Keratinocyte (primary cell): ENCODE measurements around the gene NLRP11. TPM values are rescaled to one million over a fixed set of nuclear protein-coding genes. Genes with fewer than 3 reads are reported as not detected.

Experiments used
- DNase-seq: peaks from one replicate; pipeline ENCODE4 v3.0.0-alpha.2; 2011; ENCODE audit warnings: low read depth, missing footprints, low spot score
- FAIRE-seq: peaks from 2 replicates; lab custom pipeline; 2011; peaks lifted over from hg19 to GRCh38; lab: Jason Lieb, UNC
- H2AFZ ChIP-seq: 2 replicates; pipeline ENCODE4 v1.6.0; 2012; ENCODE audit warnings: low read length, control low read depth, inconsistent platforms; ENCODE audit not compliant: control insufficient read depth
- H3K27ac ChIP-seq: 2 replicates; pipeline ENCODE4 v1.5.1; 2011; ENCODE audit warnings: low read length; ENCODE audit not compliant: control insufficient read depth, insufficient read depth
- H3K27me3 ChIP-seq: 3 replicates; pipeline ENCODE4 v1.6.0; 2011; ENCODE audit warnings: low read length; ENCODE audit not compliant: control insufficient read depth, insufficient read depth; ENCODE audit errors: extremely low read depth
- H3K36me3 ChIP-seq, 2 experiments: 2 replicates in 1 of 2; 3 replicates in 1 of 2; pipeline ENCODE4 v1.5.1; 2011; ENCODE audit warnings: low read length in 2 of 2, mild to moderate bottlenecking in 1 of 2; ENCODE audit not compliant: control insufficient read depth in 2 of 2, insufficient read depth in 2 of 2; ENCODE audit errors: extremely low read depth in 1 of 2
- H3K4me1 ChIP-seq: 3 replicates; pipeline ENCODE4 v1.5.1; 2011; ENCODE audit warnings: low read length; ENCODE audit not compliant: control insufficient read depth, insufficient read depth; ENCODE audit errors: extremely low read depth
- H3K4me2 ChIP-seq: 3 replicates; pipeline ENCODE4 v1.6.0; 2011; ENCODE audit warnings: low read depth, low read length; ENCODE audit not compliant: control insufficient read depth, insufficient read depth; ENCODE audit errors: extremely low read depth
- H3K4me3 ChIP-seq, 3 experiments: fragments of 200-600 bp in 1 of 3; sonication (generic) in 1 of 3; 2 replicates in 2 of 3; 3 replicates in 1 of 3; pipeline ENCODE4 v1.5.1; 2011 to 2016; ENCODE audit warnings: low read length in 3 of 3, mild to moderate bottlenecking in 3 of 3, control low read depth in 2 of 3, inconsistent platforms in 1 of 3, low read depth in 1 of 3, mixed read lengths in 1 of 3, mixed run types in 1 of 3, moderate library complexity in 1 of 3; ENCODE audit not compliant: control insufficient read depth in 2 of 3, insufficient read depth in 2 of 3; ENCODE audit errors: extremely low read depth in 1 of 3
- H3K79me2 ChIP-seq: 2 replicates; pipeline ENCODE4 v1.6.0; 2012; ENCODE audit warnings: low read length; ENCODE audit not compliant: control insufficient read depth, insufficient read depth
- H3K9ac ChIP-seq: 3 replicates; pipeline ENCODE4 v1.6.0; 2011; ENCODE audit warnings: low read length; ENCODE audit not compliant: control insufficient read depth, insufficient read depth; ENCODE audit errors: extremely low read depth
- H3K9me1 ChIP-seq: 3 replicates; pipeline ENCODE4 v1.6.0; 2011; ENCODE audit warnings: low read length; ENCODE audit not compliant: control insufficient read depth, insufficient read depth; ENCODE audit errors: extremely low read depth
- H3K9me3 ChIP-seq: 2 replicates; pipeline ENCODE4 v1.5.1; 2012; ENCODE audit warnings: low read depth, low read length; ENCODE audit not compliant: control insufficient read depth
- H4K20me1 ChIP-seq: 3 replicates; pipeline ENCODE4 v1.6.0; 2011; ENCODE audit warnings: low read length; ENCODE audit not compliant: control insufficient read depth, insufficient read depth; ENCODE audit errors: extremely low read depth
- EZH2 ChIP-seq: IDR thresholded peaks from one replicate; pipeline ENCODE4 v1.6.1; 2012; ENCODE audit warnings: inconsistent platforms, mild to moderate bottlenecking, low read length, moderate library complexity
- dilution Hi-C: fragments of 300-500 bp; cut with MboI; formaldehyde crosslinking; loops from one replicate; pipeline ENCODE4 v1.7.0; 2020; ENCODE audit warnings: low sequenced_read_pairs; ENCODE audit not compliant: extremely low pct_ligation_motif_present
- polyA plus RNA-seq, 5 experiments: library from polyadenylated mRNA; depleted of rRNA in 3 of 5; stranded (reverse) in 3 of 5; stranded (forward) in 1 of 5; unstranded in 1 of 5; fragments of >200 nt; gene quantifications; 1 replicate in 1 of 5; 2 replicates in 3 of 5; 3 replicates in 1 of 5; pipeline versions ENCODE4 v1.2.1 to v1.2.3, GENCODE V29; 2011 to 2012; ENCODE audit warnings: missing spikeins in 2 of 5, low read depth in 1 of 5, low replicate concordance in 1 of 5
- TF ChIP-seq, protein P1 (sequence below), 3 experiments: IDR thresholded peaks in 1 of 3; conservative IDR thresholded peaks in 1 of 3; optimal IDR thresholded peaks in 1 of 3; 2 replicates in 2 of 3; 3 replicates in 1 of 3; pipeline versions ENCODE3 to v1.5.1; 2011; ENCODE audit warnings: low read length in 3 of 3, mild to moderate bottlenecking in 3 of 3, moderate library complexity in 2 of 3, control low read depth in 1 of 3, inconsistent platforms in 1 of 3; ENCODE audit not compliant: insufficient read depth in 2 of 3; ENCODE audit errors: extremely low read depth in 1 of 3

NLRP11 gene
- polyA plus RNA-seq, 1 donor (not counting 4 experiments of a cell fraction or from before 2014, with no cell fraction given): not detected

DNA sequence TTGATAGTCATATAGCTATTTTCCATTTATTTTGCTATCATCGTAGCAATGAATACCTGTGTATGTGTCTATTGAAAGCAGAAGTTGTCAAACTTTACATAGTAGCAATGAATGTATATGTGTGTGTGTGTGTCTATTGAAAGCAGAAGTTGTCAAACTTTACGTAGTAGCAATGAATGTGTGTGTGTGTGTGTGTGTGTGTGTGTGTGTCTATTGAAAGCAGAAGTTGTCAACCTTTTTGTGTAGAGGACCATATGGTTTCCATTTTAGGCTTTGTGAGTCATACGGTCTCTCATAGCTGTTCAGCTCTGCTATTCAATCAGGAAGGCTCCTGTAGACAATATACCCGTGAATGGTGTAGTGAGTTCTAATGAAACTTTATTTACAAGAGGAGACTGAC is 25.4 kb upstream of the NLRP11 start:
- DNase-seq: no peak
- no peak for FAIRE-seq
- Histone ChIP-seq H3K36me3 (no peaks in the 10 kb centered on the region), H3K9me3 (peaks cover 3% of the 10 kb centered on the region), H3K27me3 (no peaks in the 10 kb centered on the region), H3K4me2 (no peak overlapping the region), H3K79me2 (no peaks in the 10 kb centered on the region), H3K9ac (no peak overlapping the region), H4K20me1 (no peaks in the 10 kb centered on the region), H2AFZ (no peak overlapping the region), H3K4me1 (no peaks in the 10 kb centered on the region), H3K9me1 (no peaks in the 10 kb centered on the region), H3K27ac (no peak overlapping the region), H3K4me3 (no peak overlapping the region)
- dilution Hi-C loops: no loop called here
- TF ChIP-seq, protein P1, sequence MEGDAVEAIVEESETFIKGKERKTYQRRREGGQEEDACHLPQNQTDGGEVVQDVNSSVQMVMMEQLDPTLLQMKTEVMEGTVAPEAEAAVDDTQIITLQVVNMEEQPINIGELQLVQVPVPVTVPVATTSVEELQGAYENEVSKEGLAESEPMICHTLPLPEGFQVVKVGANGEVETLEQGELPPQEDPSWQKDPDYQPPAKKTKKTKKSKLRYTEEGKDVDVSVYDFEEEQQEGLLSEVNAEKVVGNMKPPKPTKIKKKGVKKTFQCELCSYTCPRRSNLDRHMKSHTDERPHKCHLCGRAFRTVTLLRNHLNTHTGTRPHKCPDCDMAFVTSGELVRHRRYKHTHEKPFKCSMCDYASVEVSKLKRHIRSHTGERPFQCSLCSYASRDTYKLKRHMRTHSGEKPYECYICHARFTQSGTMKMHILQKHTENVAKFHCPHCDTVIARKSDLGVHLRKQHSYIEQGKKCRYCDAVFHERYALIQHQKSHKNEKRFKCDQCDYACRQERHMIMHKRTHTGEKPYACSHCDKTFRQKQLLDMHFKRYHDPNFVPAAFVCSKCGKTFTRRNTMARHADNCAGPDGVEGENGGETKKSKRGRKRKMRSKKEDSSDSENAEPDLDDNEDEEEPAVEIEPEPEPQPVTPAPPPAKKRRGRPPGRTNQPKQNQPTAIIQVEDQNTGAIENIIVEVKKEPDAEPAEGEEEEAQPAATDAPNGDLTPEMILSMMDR (optimal IDR thresholded peaks at IDR 0.05 in 1 of 3, IDR thresholded peaks at IDR 0.05 in 1 of 3, conservative IDR thresholded peaks at IDR 0.05 in 1 of 3; ENCODE audit: extremely low read depth in 1 of 3, insufficient read depth in 2 of 3, low read length in 3 of 3): no peak
- TF ChIP-seq EZH2: no peak

- no peak overlapping the region for H3K4me2 ChIP-seq
- H3K36me3 ChIP-seq: no peaks in the 10 kb centered on the region
- no peaks in the 10 kb centered on the region for H3K9me3 ChIP-seq
- no peak overlapping the region for H3K4me3 ChIP-seq
- FAIRE-seq: no peak
- no peaks in the 10 kb centered on the region for H3K27me3 ChIP-seq
- no peaks in the 10 kb centered on the region for H3K4me1 ChIP-seq
- H2AFZ ChIP-seq: no peak overlapping the region
- no peak overlapping the region for H3K9ac ChIP-seq
- H3K27ac ChIP-seq: no peak overlapping the region
- no peaks in the 10 kb centered on the region for H3K79me2 ChIP-seq
- H4K20me1 ChIP-seq: no peaks in the 10 kb centered on the region
- TF ChIP-seq, protein P1 (optimal IDR thresholded peaks at IDR 0.05 in 1 of 3, IDR thresholded peaks at IDR 0.05 in 1 of 3, conservative IDR thresholded peaks at IDR 0.05 in 1 of 3; ENCODE audit: extremely low read depth in 1 of 3, insufficient read depth in 2 of 3, low read length in 3 of 3): no peak
- no peak for TF ChIP-seq EZH2
- dilution Hi-C loops: no loop called here
- no peak for DNase-seq
- no peaks in the 10 kb centered on the region for H3K9me1 ChIP-seq
Observed at GRCh38 chr19:55855160-55855559, 23.4 kb upstream of the NLRP11 start.
